Astrocyte (in vitro differentiated cells and primary cell): Measurements from ENCODE around the gene TIMM13.

Experiments used
- CTCF ChIP-seq: IDR thresholded peaks from 2 replicates; pipeline ENCODE4 v1.5.1; 2011; ENCODE audit warnings: low read depth, mild to moderate bottlenecking, inconsistent platforms, low read length, moderate library complexity; ENCODE audit not compliant: insufficient read depth
- EZH2 ChIP-seq: IDR thresholded peaks from 2 replicates; pipeline ENCODE4 v1.6.1; 2012; ENCODE audit warnings: mild to moderate bottlenecking, low read length, inconsistent platforms; ENCODE audit not compliant: insufficient read depth

GRCh38 chr19:2428321-2428690 lies 920 bp upstream of the TIMM13 start:
- no peak for TF ChIP-seq CTCF
- TF ChIP-seq EZH2: no peak
